ENCODE data around the gene ASTN2. TPM values are rescaled to one million over a fixed set of nuclear protein-coding genes. Genes with fewer than 3 reads are reported as not detected.

The ASTN2 gene
- total and polyA plus RNA-seq, 2 experiments from 2014 or later = 7.0 to 24.6 TPM

DNA sequence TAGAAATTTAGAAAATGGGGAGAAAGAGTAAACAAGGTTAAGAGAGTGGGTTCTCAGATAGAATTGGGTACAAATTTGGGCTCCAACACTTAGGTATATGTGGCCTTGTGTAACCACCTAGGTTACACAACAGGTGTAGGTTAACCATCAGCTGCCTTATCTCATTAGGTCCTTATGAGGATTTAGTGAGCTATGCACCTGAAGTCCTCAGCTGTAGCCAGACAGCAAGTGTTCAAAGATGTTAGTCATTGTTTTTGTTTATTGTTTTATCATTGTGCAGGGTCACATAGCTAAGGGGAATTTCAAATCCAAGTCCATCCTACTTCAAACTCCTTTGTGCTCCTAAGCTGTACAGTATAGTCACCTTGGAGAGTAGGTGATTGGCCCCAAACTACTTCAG, 728.7 kb downstream of the ASTN2 start:
- Histone ChIP-seq H3K9me2 (ENCODE audit: insufficient read depth) (no peaks in the 10 kb centered on the region), H3K27me3 (ENCODE audit: insufficient read depth) (no peaks in the 10 kb centered on the region), H3K4me2 (peak overlapping the region; percentile 81), H3F3A (replicated peaks; ENCODE audit: low read depth) (no peaks in the 10 kb centered on the region), H3K4me1 (ENCODE audit: insufficient read depth) (peaks cover 22% of the 10 kb centered on the region), H2AFZ (0 out of 2 replicates have a peak overlapping the region, but pooled peaks have one; percentile 67), H3K4me3 (peak overlapping the region; percentile 77), H3K27ac (ENCODE audit: low read depth) (no peak overlapping the region), H4K20me1 (replicated peaks; ENCODE audit: insufficient read depth) (peaks cover 8% of the 10 kb centered on the region; the same call in 1 of the 2 replicates), H3K79me2 (replicated peaks; ENCODE audit: insufficient read depth) (peaks cover 34% of the 10 kb centered on the region), H3K36me3 (ENCODE audit: insufficient read depth) (0 out of 2 replicates have a peak, but pooled peaks cover 8% of the 10 kb centered on the region)
- Mint-ChIP-seq H3K9me3 (peaks cover 21% of the 10 kb centered on the region), H3K36me3 (ENCODE audit: low read depth) (peaks cover 26% of the 10 kb centered on the region; the same call in 2 of the 3 replicates), H3K4me1 (peaks cover 27% of the 10 kb centered on the region), H3K4me3 (peak overlapping the region; percentile 81), H3K27ac (no peak overlapping the region; the same call in 1 of the 2 replicates), H3K27me3 (ENCODE audit: insufficient read depth, low read depth, poor library complexity) (peaks cover 12% of the 10 kb centered on the region)
- DNase-seq (ENCODE audit: low spot score) (no peak), ATAC-seq (no peak)
- no peak for TF ChIP-seq ZNF331 (CRISPR knock-in tag; IDR thresholded peaks at IDR 0.05; ENCODE audit: low read depth)
- no peak for TF ChIP-seq EZH2 (IDR thresholded peaks at IDR 0.05; ENCODE audit: low read depth, unreplicated experiment)
- TF ChIP-seq ZNF114 (CRISPR knock-in tag; IDR thresholded peaks at IDR 0.05) = no peak

DNA sequence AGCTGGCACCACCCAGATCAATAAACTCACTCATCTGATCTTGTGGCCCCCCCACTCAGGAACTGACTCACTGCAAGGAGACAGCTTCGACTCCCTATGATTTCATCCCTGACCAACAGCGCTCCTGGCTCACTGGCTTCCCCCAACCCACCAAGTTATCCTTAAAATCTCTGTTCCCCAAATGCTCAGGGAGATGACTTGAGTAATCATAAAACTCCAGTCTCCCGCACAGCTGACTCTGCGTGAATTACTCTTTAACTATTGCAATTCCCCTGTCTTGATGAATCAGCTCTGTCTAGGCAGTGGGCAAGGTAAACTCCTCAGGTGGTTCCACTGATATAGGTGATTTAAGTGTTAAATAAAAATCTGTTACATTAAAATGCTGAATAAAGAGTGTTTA, 729.7 kb downstream of the ASTN2 start:
- H3K27ac ChIP-seq (ENCODE audit: low read depth) = no peak overlapping the region
- H3K27me3 ChIP-seq (ENCODE audit: insufficient read depth) = no peaks in the 10 kb centered on the region
- peaks cover 8% of the 10 kb centered on the region; the same call in 1 of the 2 replicates for H4K20me1 ChIP-seq (replicated peaks; ENCODE audit: insufficient read depth)
- H2AFZ ChIP-seq = no peak overlapping the region
- Mint-ChIP-seq H3K36me3 (ENCODE audit: low read depth) (peaks cover 26% of the 10 kb centered on the region; the same call in 2 of the 3 replicates), H3K9me3 (peaks cover 21% of the 10 kb centered on the region), H3K4me3 (no peak overlapping the region), H3K4me1 (peaks cover 27% of the 10 kb centered on the region), H3K27me3 (ENCODE audit: insufficient read depth, low read depth, poor library complexity) (peaks cover 12% of the 10 kb centered on the region), H3K27ac (no peak overlapping the region)
- H3K4me1 ChIP-seq (ENCODE audit: insufficient read depth) = peaks cover 21% of the 10 kb centered on the region
- no peaks in the 10 kb centered on the region for H3K9me2 ChIP-seq (ENCODE audit: insufficient read depth)
- H3K4me3 ChIP-seq = no peak overlapping the region
- no peak for DNase-seq (ENCODE audit: low spot score)
- 0 out of 2 replicates have a peak, but pooled peaks cover 8% of the 10 kb centered on the region for H3K36me3 ChIP-seq (ENCODE audit: insufficient read depth)
- no peak overlapping the region for H3K4me2 ChIP-seq
- no peak for ATAC-seq
- H3F3A ChIP-seq (replicated peaks; ENCODE audit: low read depth) = no peaks in the 10 kb centered on the region
- H3K79me2 ChIP-seq (replicated peaks; ENCODE audit: insufficient read depth) = peaks cover 25% of the 10 kb centered on the region
- TF ChIP-seq NANOG (IDR thresholded peaks at IDR 0.05; ENCODE audit: borderline replicate concordance) (no peak), EZH2phosphoT487 (IDR thresholded peaks at IDR 0.05; ENCODE audit: unreplicated experiment) (no peak), STAT1 (IDR thresholded peaks at IDR 0.05; ENCODE audit: unreplicated experiment) (no peak), ZNF114 (CRISPR knock-in tag; IDR thresholded peaks at IDR 0.05) (no peak), POLR2AphosphoS5 (IDR thresholded peaks at IDR 0.05; ENCODE audit: low read depth) (no peak), CREB1 (CRISPR knock-in tag; IDR thresholded peaks at IDR 0.05; ENCODE audit: low read depth) (no peak)
- TF ChIP-seq, protein P1, sequence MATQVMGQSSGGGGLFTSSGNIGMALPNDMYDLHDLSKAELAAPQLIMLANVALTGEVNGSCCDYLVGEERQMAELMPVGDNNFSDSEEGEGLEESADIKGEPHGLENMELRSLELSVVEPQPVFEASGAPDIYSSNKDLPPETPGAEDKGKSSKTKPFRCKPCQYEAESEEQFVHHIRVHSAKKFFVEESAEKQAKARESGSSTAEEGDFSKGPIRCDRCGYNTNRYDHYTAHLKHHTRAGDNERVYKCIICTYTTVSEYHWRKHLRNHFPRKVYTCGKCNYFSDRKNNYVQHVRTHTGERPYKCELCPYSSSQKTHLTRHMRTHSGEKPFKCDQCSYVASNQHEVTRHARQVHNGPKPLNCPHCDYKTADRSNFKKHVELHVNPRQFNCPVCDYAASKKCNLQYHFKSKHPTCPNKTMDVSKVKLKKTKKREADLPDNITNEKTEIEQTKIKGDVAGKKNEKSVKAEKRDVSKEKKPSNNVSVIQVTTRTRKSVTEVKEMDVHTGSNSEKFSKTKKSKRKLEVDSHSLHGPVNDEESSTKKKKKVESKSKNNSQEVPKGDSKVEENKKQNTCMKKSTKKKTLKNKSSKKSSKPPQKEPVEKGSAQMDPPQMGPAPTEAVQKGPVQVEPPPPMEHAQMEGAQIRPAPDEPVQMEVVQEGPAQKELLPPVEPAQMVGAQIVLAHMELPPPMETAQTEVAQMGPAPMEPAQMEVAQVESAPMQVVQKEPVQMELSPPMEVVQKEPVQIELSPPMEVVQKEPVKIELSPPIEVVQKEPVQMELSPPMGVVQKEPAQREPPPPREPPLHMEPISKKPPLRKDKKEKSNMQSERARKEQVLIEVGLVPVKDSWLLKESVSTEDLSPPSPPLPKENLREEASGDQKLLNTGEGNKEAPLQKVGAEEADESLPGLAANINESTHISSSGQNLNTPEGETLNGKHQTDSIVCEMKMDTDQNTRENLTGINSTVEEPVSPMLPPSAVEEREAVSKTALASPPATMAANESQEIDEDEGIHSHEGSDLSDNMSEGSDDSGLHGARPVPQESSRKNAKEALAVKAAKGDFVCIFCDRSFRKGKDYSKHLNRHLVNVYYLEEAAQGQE (IDR thresholded peaks at IDR 0.05; ENCODE audit: unreplicated experiment) = no peak
- TF ChIP-seq, protein P2, sequence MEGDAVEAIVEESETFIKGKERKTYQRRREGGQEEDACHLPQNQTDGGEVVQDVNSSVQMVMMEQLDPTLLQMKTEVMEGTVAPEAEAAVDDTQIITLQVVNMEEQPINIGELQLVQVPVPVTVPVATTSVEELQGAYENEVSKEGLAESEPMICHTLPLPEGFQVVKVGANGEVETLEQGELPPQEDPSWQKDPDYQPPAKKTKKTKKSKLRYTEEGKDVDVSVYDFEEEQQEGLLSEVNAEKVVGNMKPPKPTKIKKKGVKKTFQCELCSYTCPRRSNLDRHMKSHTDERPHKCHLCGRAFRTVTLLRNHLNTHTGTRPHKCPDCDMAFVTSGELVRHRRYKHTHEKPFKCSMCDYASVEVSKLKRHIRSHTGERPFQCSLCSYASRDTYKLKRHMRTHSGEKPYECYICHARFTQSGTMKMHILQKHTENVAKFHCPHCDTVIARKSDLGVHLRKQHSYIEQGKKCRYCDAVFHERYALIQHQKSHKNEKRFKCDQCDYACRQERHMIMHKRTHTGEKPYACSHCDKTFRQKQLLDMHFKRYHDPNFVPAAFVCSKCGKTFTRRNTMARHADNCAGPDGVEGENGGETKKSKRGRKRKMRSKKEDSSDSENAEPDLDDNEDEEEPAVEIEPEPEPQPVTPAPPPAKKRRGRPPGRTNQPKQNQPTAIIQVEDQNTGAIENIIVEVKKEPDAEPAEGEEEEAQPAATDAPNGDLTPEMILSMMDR (conservative IDR thresholded peaks at IDR 0.05; ENCODE audit: low read depth in 2 of 2) = no peak
- TF ChIP-seq, protein P3, sequence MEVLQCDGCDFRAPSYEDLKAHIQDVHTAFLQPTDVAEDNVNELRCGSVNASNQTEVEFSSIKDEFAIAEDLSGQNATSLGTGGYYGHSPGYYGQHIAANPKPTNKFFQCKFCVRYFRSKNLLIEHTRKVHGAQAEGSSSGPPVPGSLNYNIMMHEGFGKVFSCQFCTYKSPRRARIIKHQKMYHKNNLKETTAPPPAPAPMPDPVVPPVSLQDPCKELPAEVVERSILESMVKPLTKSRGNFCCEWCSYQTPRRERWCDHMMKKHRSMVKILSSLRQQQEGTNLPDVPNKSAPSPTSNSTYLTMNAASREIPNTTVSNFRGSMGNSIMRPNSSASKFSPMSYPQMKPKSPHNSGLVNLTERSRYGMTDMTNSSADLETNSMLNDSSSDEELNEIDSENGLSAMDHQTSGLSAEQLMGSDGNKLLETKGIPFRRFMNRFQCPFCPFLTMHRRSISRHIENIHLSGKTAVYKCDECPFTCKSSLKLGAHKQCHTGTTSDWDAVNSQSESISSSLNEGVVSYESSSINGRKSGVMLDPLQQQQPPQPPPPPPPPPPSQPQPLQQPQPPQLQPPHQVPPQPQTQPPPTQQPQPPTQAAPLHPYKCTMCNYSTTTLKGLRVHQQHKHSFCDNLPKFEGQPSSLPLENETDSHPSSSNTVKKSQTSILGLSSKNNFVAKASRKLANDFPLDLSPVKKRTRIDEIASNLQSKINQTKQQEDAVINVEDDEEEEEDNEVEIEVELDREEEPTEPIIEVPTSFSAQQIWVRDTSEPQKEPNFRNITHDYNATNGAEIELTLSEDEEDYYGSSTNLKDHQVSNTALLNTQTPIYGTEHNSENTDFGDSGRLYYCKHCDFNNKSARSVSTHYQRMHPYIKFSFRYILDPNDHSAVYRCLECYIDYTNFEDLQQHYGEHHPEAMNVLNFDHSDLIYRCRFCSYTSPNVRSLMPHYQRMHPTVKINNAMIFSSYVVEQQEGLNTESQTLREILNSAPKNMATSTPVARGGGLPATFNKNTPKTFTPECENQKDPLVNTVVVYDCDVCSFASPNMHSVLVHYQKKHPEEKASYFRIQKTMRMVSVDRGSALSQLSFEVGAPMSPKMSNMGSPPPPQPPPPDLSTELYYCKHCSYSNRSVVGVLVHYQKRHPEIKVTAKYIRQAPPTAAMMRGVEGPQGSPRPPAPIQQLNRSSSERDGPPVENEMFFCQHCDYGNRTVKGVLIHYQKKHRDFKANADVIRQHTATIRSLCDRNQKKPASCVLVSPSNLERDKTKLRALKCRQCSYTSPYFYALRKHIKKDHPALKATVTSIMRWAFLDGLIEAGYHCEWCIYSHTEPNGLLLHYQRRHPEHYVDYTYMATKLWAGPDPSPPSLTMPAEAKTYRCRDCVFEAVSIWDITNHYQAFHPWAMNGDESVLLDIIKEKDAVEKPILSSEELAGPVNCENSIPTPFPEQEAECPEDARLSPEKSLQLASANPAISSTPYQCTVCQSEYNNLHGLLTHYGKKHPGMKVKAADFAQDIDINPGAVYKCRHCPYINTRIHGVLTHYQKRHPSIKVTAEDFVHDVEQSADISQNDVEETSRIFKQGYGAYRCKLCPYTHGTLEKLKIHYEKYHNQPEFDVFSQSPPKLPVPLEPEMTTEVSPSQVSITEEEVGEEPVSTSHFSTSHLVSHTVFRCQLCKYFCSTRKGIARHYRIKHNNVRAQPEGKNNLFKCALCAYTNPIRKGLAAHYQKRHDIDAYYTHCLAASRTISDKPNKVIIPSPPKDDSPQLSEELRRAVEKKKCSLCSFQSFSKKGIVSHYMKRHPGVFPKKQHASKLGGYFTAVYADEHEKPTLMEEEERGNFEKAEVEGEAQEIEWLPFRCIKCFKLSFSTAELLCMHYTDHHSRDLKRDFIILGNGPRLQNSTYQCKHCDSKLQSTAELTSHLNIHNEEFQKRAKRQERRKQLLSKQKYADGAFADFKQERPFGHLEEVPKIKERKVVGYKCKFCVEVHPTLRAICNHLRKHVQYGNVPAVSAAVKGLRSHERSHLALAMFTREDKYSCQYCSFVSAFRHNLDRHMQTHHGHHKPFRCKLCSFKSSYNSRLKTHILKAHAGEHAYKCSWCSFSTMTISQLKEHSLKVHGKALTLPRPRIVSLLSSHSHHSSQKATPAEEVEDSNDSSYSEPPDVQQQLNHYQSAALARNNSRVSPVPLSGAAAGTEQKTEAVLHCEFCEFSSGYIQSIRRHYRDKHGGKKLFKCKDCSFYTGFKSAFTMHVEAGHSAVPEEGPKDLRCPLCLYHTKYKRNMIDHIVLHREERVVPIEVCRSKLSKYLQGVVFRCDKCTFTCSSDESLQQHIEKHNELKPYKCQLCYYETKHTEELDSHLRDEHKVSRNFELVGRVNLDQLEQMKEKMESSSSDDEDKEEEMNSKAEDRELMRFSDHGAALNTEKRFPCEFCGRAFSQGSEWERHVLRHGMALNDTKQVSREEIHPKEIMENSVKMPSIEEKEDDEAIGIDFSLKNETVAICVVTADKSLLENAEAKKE (CRISPR knock-in tag; IDR thresholded peaks at IDR 0.05) = no peak

All from GM23338 (cell line).